Activated CD4-positive, alpha-beta T cell treated with anti-CD3 and anti-CD28 coated beads for 48 hours (primary cell): ENCODE data around the gene ARL6IP1.

Experiments
- DNase-seq: peaks from one replicate; pipeline ENCODE4 v3.0.0-alpha.2; 2020

Gene ARL6IP1

GRCh38 chr16:18801145-18801972, at the start of gene ARL6IP1:
ARL6IP1 (minus strand) TSS chr16:18801549; CDS start chr16:18801466, 83 bp downstream.
- peak; percentile 99 for DNase-seq

GRCh38 chr16:18846416-18846815, 45.1 kb upstream of the ARL6IP1 start:
- no peak for DNase-seq

- DNase-seq, result no peak
Measured at GRCh38 chr16:18842565-18842964, 41.2 kb upstream of the ARL6IP1 start.

GRCh38 chr16:18841833-18842525, 40.6 kb upstream of the ARL6IP1 start:
- no peak for DNase-seq

GRCh38 chr16:18839555-18839954, 38.2 kb upstream of the ARL6IP1 start:
- DNase-seq, result no peak

- no peak for DNase-seq
Measured at GRCh38 chr16:18836702-18837101, 35.4 kb upstream of the ARL6IP1 start.

- no peak for DNase-seq
Measured at GRCh38 chr16:18834864-18835263, 33.5 kb upstream of the ARL6IP1 start.

- no peak for DNase-seq
Measured at GRCh38 chr16:18833707-18834505, 32.6 kb upstream of the ARL6IP1 start.

GRCh38 chr16:18832613-18833012, 31.3 kb upstream of the ARL6IP1 start:
- no peak for DNase-seq

- DNase-seq, result no peak
Measured at GRCh38 chr16:18832006-18832405, 30.7 kb upstream of the ARL6IP1 start.

GRCh38 chr16:18829251-18829650, 27.9 kb upstream of the ARL6IP1 start:
- no peak for DNase-seq

- peak; percentile 21 for DNase-seq
Measured at GRCh38 chr16:18827890-18828289, 26.5 kb upstream of the ARL6IP1 start.

- DNase-seq, result no peak
Measured at GRCh38 chr16:18816286-18816685, 14.9 kb upstream of the ARL6IP1 start.

- DNase-seq, result no peak
Measured at GRCh38 chr16:18811925-18812324, 10.6 kb upstream of the ARL6IP1 start.

- DNase-seq, result no peak
Measured at GRCh38 chr16:18809165-18809564, 7.8 kb upstream of the ARL6IP1 start.

GRCh38 chr16:18805257-18805773, 4.0 kb upstream of the ARL6IP1 start:
- no peak for DNase-seq

- no peak for DNase-seq
Measured at GRCh38 chr16:18804540-18804939, 3.2 kb upstream of the ARL6IP1 start.

GRCh38 chr16:18803569-18804462, 2.5 kb upstream of the ARL6IP1 start:
- DNase-seq, result no peak

GRCh38 chr16:18802767-18803343, 1.5 kb upstream of the ARL6IP1 start:
- DNase-seq, result no peak

- DNase-seq, result peak; percentile 10
Measured at GRCh38 chr16:18800775-18801144, 589 bp downstream of the ARL6IP1 start.

GRCh38 chr16:18800293-18800692, 1.1 kb downstream of the ARL6IP1 start:
- no peak for DNase-seq

- DNase-seq, result no peak
Measured at GRCh38 chr16:18799500-18799899, 1.8 kb downstream of the ARL6IP1 start.
